Spleen (tissue), 11 donors: ENCODE results near the gene ST7. TPM values are rescaled to one million over a fixed set of nuclear protein-coding genes. Genes with fewer than 3 reads are reported as not detected.

Experiments used
- DNase-seq: peaks from one replicate; pipeline ENCODE4 v3.0.0-alpha.2; 2020
- H3K27ac ChIP-seq, 8 donors: fragments of 200-600 bp; sonication (generic) in 7 of 8; 1 replicate in 4 of 8; 2 replicates in 4 of 8; pipeline versions ENCODE4 v1.5.0 to v1.8.0; 2016 to 2021; ENCODE audit warnings: inconsistent platforms in 4 of 8, mild to moderate bottlenecking in 4 of 8, moderate library complexity in 1 of 8
- H3K27me3 ChIP-seq, 7 donors: fragments of 200-600 bp; sonication (generic) in 6 of 7; replicated peaks in 1 of 7; 1 replicate in 4 of 7; 2 replicates in 3 of 7; pipeline versions ENCODE4 v1.5.0 to v1.8.0; 2016 to 2021; ENCODE audit warnings: inconsistent platforms in 3 of 7, mild to moderate bottlenecking in 1 of 7
- H3K36me3 ChIP-seq, 6 donors: fragments of 200-600 bp; sonication (generic) in 5 of 6; 1 replicate in 4 of 6; 2 replicates in 2 of 6; pipeline versions ENCODE4 v1.5.0 to v1.8.0; 2016 to 2021; ENCODE audit warnings: inconsistent platforms in 2 of 6
- H3K4me1 ChIP-seq, 6 donors: fragments of 200-600 bp; sonication (generic) in 5 of 6; 1 replicate in 3 of 6; 2 replicates in 3 of 6; pipeline versions ENCODE4 v1.5.0 to v1.8.0; 2016 to 2021; ENCODE audit warnings: inconsistent platforms in 3 of 6
- H3K4me3 ChIP-seq, 8 donors: fragments of 200-600 bp; sonication (generic) in 7 of 8; 1 replicate in 4 of 8; 2 replicates in 4 of 8; pipeline versions ENCODE4 v1.5.0 to v1.8.0; 2016 to 2021; ENCODE audit warnings: inconsistent platforms in 4 of 8, mild to moderate bottlenecking in 4 of 8, moderate library complexity in 2 of 8
- H3K9me3 ChIP-seq, 8 donors: fragments of 200-600 bp; sonication (generic) in 7 of 8; 1 replicate in 4 of 8; 2 replicates in 4 of 8; pipeline versions ENCODE4 v1.5.0 to v1.8.0; 2016 to 2021; ENCODE audit warnings: inconsistent platforms in 4 of 8
- POLR2A ChIP-seq, 3 donors: fragments of 450-650 bp; IDR thresholded peaks; one replicate each; pipeline ENCODE4 v1.5.1; 2017; ENCODE audit warnings: antibody characterized with exemption in 3 of 3, mild to moderate bottlenecking in 1 of 3
- POLR2AphosphoS5 ChIP-seq, 3 donors: sonication (generic); formaldehyde crosslinking; IDR thresholded peaks; one replicate each; pipeline ENCODE4 v1.5.1; 2017; ENCODE audit warnings: antibody characterized with exemption in 3 of 3
- WGBS, 5 donors: extraction: QIAGEN DNeasy Blood & Tissue Kit in 3 of 5; methylation state at CpG; one replicate each; pipeline versions ENCODE4 v1.1.5 to v1.1.7; 2013 to 2018; 5-methylcytosine and 5-hydroxymethylcytosine counted together
- intact Hi-C: fragments of 100-400 bp; cut with DNase I; formaldehyde crosslinking; loops from one replicate; pipeline ENCODE4 v1.15.0; 2023; ENCODE audit warnings: low total_unique reads
- polyA plus RNA-seq, 3 donors: library from polyadenylated mRNA; stranded (reverse); fragments of 200-250 nt; gene quantifications; one replicate each; pipeline ENCODE4 v1.2.1, GENCODE V29; 2013
- total RNA-seq, 7 donors: library from RNA; depleted of rRNA in 3 of 7; stranded (reverse); fragments of >200 nt in 3 of 7; fragmentation: NEBNext Ultra II Directional in 4 of 7; extraction: Animal tissue kit (Norgen Biotek cat#: 25700) in 4 of 7; gene quantifications; one replicate each; pipeline versions ENCODE4 v1.1.0 to v1.2.1, GENCODE V29; 2016 to 2021
- TF ChIP-seq, protein P1 (sequence below), 11 experiments: fragments of 200-600 bp in 7 of 11; fragments of 450-650 bp in 4 of 11; sonication (generic) in 4 of 11; IDR thresholded peaks in 8 of 11; conservative IDR thresholded peaks in 3 of 11; 1 replicate in 7 of 11; 2 replicates in 4 of 11; pipeline versions ENCODE4 v1.4.0 to v1.8.0; 2016 to 2021; ENCODE audit warnings: antibody characterized with exemption in 11 of 11, inconsistent platforms in 4 of 11, mild to moderate bottlenecking in 1 of 11
- donor health status: healthy with polysubstance abuse.
- donor health status: DM: no; HTN: no; CAD: no; lungs with moderate emphysema.
- donor health status: DM: no; HTN: no; CAD: no.
- donor health status: Bipolar disorder and iron deficiency.
- donor health status: healthy.
- donor health status: DM: no; HTN: no; CAD: no.
- donor health status: DM: yes; HTN: yes; CAD: no.

The ST7 gene
- total and polyA plus RNA-seq, 10 donors, result 4.7 to 36.4 (median 15.8) TPM

DNA sequence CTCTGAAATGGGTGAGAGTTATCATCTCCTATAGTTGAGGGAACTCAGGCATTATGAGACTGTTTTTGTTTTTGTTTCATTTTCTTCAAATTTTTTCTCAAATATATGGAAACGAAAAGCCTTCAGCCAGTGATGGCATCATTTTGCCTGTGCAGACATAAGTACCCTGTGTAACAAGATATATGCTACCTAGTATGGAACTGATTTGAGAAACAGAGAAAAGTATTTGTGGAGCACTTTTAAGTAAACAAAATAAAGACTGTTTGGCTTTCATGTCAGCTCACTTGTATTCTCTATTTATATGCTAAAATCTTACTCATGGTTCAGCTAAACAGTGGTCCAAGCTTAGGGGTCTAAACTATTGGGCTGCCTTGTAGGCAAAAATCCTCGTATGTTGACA lies 219.0 kb downstream of the ST7 start:
- no peak overlapping the region for H3K4me3 ChIP-seq
- H3K27ac ChIP-seq, result no peak overlapping the region
- H3K9me3 ChIP-seq, result no peaks in the 10 kb centered on the region
- WGBS, 5 donors, result 88 to 98% (median 95%) methylated on average over 2 of the region's 2 CpGs
- H3K36me3 ChIP-seq, result peaks cover 0 to 35% (median 3%) of the 10 kb centered on the region in 6 donors
- DNase-seq, result no peak
- no peaks in the 10 kb centered on the region for H3K4me1 ChIP-seq
- TF ChIP-seq POLR2A (IDR thresholded peaks at IDR 0.05) (no peak), POLR2AphosphoS5 (IDR thresholded peaks at IDR 0.05) (no peak)
- TF ChIP-seq, protein P1, sequence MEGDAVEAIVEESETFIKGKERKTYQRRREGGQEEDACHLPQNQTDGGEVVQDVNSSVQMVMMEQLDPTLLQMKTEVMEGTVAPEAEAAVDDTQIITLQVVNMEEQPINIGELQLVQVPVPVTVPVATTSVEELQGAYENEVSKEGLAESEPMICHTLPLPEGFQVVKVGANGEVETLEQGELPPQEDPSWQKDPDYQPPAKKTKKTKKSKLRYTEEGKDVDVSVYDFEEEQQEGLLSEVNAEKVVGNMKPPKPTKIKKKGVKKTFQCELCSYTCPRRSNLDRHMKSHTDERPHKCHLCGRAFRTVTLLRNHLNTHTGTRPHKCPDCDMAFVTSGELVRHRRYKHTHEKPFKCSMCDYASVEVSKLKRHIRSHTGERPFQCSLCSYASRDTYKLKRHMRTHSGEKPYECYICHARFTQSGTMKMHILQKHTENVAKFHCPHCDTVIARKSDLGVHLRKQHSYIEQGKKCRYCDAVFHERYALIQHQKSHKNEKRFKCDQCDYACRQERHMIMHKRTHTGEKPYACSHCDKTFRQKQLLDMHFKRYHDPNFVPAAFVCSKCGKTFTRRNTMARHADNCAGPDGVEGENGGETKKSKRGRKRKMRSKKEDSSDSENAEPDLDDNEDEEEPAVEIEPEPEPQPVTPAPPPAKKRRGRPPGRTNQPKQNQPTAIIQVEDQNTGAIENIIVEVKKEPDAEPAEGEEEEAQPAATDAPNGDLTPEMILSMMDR (IDR thresholded peaks at IDR 0.05 in 8 of 11, conservative IDR thresholded peaks at IDR 0.05 in 3 of 11), result no peak
- intact Hi-C loops, result no loop called here
- H3K27me3 ChIP-seq, result no peaks in the 10 kb centered on the region

DNA sequence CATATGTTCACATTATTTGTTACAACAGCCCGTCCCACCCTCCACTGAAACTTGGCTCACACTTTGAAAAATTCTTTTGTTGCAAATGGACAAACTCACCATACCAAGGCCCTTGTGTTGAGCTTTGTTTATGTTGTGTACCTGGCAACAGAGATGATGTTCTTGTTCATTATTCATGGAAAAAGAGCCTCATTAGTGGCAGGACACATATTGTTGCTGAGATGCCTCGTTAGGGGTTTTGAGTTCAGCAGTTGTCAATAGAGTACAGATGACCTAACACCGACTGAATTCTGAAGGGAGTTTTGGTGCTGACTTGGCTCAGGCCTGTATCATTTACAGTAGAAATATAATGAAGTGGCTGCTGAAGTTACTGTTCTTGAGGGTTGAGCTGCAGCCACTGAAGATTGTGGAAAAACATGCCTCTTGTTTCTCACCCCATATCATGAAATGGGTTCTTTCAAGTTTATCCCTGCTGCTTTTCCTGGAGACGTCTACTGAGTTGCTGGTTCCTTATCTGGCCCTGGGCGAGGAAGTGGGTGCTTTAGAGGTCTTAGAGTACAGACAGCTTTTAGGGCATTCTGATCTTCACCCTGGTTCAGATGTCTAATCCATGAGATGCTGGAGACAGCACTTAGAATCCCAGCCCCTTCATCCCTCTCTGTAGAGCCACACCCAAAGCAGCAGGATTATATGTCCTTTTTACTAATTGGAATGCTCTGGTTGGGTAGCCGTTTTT lies 219.9 kb downstream of the ST7 start:
- Histone ChIP-seq H3K36me3 (peaks cover 0 to 35% (median 3%) of the 10 kb centered on the region in 6 donors), H3K4me3 (no peak overlapping the region), H3K4me1 (no peaks in the 10 kb centered on the region), H3K9me3 (no peaks in the 10 kb centered on the region), H3K27me3 (no peaks in the 10 kb centered on the region), H3K27ac (no peak overlapping the region)
- intact Hi-C loops, result no loop called here
- DNase-seq, result no peak
- 82 to 92% (median 89%) methylated on average over 6 of the region's 6 CpGs for WGBS, 5 donors
- TF ChIP-seq POLR2A (IDR thresholded peaks at IDR 0.05) (no peak), POLR2AphosphoS5 (IDR thresholded peaks at IDR 0.05) (no peak)

DNA sequence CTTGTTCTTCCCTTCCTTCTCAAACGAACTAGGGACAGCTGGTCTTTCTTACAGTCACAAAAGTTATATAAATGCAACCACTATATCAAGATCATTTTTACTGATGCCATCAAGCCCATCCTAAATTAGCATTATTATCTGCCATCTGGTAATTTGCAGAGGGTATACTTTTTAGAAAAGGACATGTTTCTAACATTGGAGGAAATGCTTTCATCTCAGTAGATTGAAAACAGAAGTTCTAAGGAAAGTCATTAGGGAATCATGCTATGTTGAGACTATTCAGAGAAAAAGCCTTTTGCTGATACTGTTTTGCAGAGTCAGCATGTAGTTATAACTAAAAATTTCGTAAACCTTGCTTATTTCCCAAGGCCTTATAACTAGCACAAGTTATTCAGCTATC lies 222.9 kb downstream of the ST7 start:
- no peak for DNase-seq
- WGBS, 5 donors, result 32 to 89% (median 81%) methylated on average over 2 of the region's 2 CpGs
- Histone ChIP-seq H3K4me3 (no peak overlapping the region), H3K9me3 (no peaks in the 10 kb centered on the region), H3K36me3 (peaks cover 0 to 30% (median 3%) of the 10 kb centered on the region in 6 donors), H3K4me1 (no peaks in the 10 kb centered on the region), H3K27me3 (no peaks in the 10 kb centered on the region), H3K27ac (no peak overlapping the region)
- intact Hi-C loops, result no loop called here
- TF ChIP-seq, protein P1 (IDR thresholded peaks at IDR 0.05 in 8 of 11, conservative IDR thresholded peaks at IDR 0.05 in 3 of 11), result no peak
- no peak for TF ChIP-seq POLR2A (IDR thresholded peaks at IDR 0.05)
- TF ChIP-seq POLR2AphosphoS5 (IDR thresholded peaks at IDR 0.05), result no peak

DNA sequence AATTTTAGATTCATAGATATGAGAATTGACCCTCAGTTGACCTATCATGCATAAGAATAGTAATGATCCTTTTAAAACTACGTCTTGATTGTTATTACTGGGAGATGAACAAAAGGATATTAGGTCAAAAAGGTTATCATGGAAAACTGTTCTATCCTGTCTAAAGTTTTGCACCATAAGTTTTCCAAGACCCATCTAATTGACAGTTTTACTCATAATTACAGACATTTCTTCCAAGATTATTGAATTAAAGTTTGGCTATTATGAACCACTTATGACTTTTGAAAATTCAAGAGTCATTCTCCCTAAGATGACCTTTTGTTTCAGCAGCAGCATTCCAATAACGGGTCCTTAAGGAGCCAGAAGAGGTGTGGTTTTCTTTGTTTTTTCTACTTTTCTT lies 225.3 kb downstream of the ST7 start:
- H3K4me3 ChIP-seq, result no peak overlapping the region
- no peak overlapping the region for H3K27ac ChIP-seq
- H3K9me3 ChIP-seq, result no peaks in the 10 kb centered on the region
- peaks cover 0 to 6% (median 0%) of the 10 kb centered on the region in 6 donors for H3K36me3 ChIP-seq
- no peak for TF ChIP-seq POLR2A (IDR thresholded peaks at IDR 0.05)
- TF ChIP-seq, protein P1 (IDR thresholded peaks at IDR 0.05 in 8 of 11, conservative IDR thresholded peaks at IDR 0.05 in 3 of 11), result no peak
- H3K4me1 ChIP-seq, result no peaks in the 10 kb centered on the region
- DNase-seq, result no peak
- no peaks in the 10 kb centered on the region for H3K27me3 ChIP-seq
- 71 to 80% (median 76%) methylated on average over 2 of the region's 2 CpGs for WGBS, 5 donors
- intact Hi-C loops, result no loop called here
